GM21360 (cell line): ENCODE results near the gene ACACA.

Experiments used
- ATAC-seq: cut with Tn5 transposase; IDR thresholded peaks from one replicate; pipeline ENCODE4 v1.9.1; 2021; ENCODE audit warnings: mild to moderate bottlenecking, moderate library complexity; ENCODE audit not compliant: unreplicated experiment

Gene ACACA

GRCh38 chr17:37299257-37299980 is 107.2 kb downstream of the ACACA start:
- ATAC-seq: no peak

GRCh38 chr17:37295888-37296287 is 110.7 kb downstream of the ACACA start:
- ATAC-seq: no peak

GRCh38 chr17:37294888-37295287 is 111.7 kb downstream of the ACACA start:
- ATAC-seq: no peak

- ATAC-seq: no peak
These were observed 112.9 kb downstream of the ACACA start for GRCh38 chr17:37293770-37294169.

- no peak for ATAC-seq
These were observed 114.1 kb downstream of the ACACA start for GRCh38 chr17:37292429-37293139.

GRCh38 chr17:37291351-37291750 is 115.3 kb downstream of the ACACA start:
- no peak for ATAC-seq

GRCh38 chr17:37286430-37286829 is 120.2 kb downstream of the ACACA start:
- no peak for ATAC-seq

- no peak for ATAC-seq
These were observed 122.4 kb downstream of the ACACA start for GRCh38 chr17:37284191-37284590.

- no peak for ATAC-seq
These were observed 123.1 kb downstream of the ACACA start for GRCh38 chr17:37283414-37283961.

- ATAC-seq: no peak
These were observed 125.8 kb downstream of the ACACA start for GRCh38 chr17:37280841-37281240.

GRCh38 chr17:37278247-37278894 is 128.3 kb downstream of the ACACA start:
- ATAC-seq: no peak

- ATAC-seq: no peak
These were observed 130.2 kb downstream of the ACACA start for GRCh38 chr17:37276475-37276874.

GRCh38 chr17:37274461-37274860 is 132.2 kb downstream of the ACACA start:
- no peak for ATAC-seq

GRCh38 chr17:37273409-37274051 is 133.1 kb downstream of the ACACA start:
- no peak for ATAC-seq

GRCh38 chr17:37265446-37266173 is 141.0 kb downstream of the ACACA start:
- ATAC-seq: no peak

- ATAC-seq: no peak
These were observed 145.3 kb downstream of the ACACA start for GRCh38 chr17:37261286-37261685.

- ATAC-seq: no peak
These were observed 147.5 kb downstream of the ACACA start for GRCh38 chr17:37259030-37259735.

GRCh38 chr17:37256627-37257026 is 150.0 kb downstream of the ACACA start:
- ATAC-seq: no peak

GRCh38 chr17:37255432-37255831 is 151.2 kb downstream of the ACACA start:
- no peak for ATAC-seq

GRCh38 chr17:37247825-37248224 is 158.8 kb downstream of the ACACA start:
- ATAC-seq: no peak
